HepG2 (cell line): Measurements from ENCODE around the gene PDZRN4. TPM values are rescaled to one million over a fixed set of nuclear protein-coding genes. Genes with fewer than 3 reads are reported as not detected.

Source experiments
- ATAC-seq: fragments of 200-7000 bp; cut with Tn5 transposase; 3 replicates; pipeline ENCODE4 v1.9.1; 2020; ENCODE audit warnings: mild to moderate bottlenecking, moderate library complexity
- BruUV-seq: library from RNA; stranded (reverse); fragments of 400-500 nt; replicated peaks from 2 replicates; lab custom pipeline; 2021; lab: Mats Ljungman, UMichigan
- CTCF ChIA-PET: fragments of 300-600 bp; formaldehyde crosslinking; extraction: SDS; loops from one replicate; lab custom pipeline; 2021; ENCODE audit warnings: low total read pairs, inconsistent platforms, low intra/inter-chr PET ratio; lab: Yijun Ruan, JAX
- POLR2A ChIA-PET: fragments of 350-600 bp; sonication (Branson Sonifier 250); formaldehyde crosslinking; loops from one replicate; lab custom pipeline; 2020; ENCODE audit warnings: antibody characterized with exemption, inconsistent platforms; lab: Yijun Ruan, JAX
- DNase-seq: peaks from one replicate; pipeline ENCODE4 v3.0.0-alpha.2; 2015; ENCODE audit warnings: low spot score
- FAIRE-seq: peaks from 3 replicates; lab custom pipeline; 2011; peaks lifted over from hg19 to GRCh38; lab: Jason Lieb, UNC
- H2AFZ ChIP-seq: one replicate; pipeline ENCODE4 v1.6.1; 2011; ENCODE audit warnings: low read length, inconsistent platforms
- H3K27ac ChIP-seq: fragments of 300-600 bp; 3 replicates; pipeline ENCODE4 v1.8.0; 2011; ENCODE audit warnings: mixed run types, mild to moderate bottlenecking, mixed read lengths, low read length, inconsistent platforms; ENCODE audit not compliant: insufficient read depth; ENCODE audit errors: extremely low read length
- H3K27me3 ChIP-seq, 2 experiments: fragments of 200-600 bp in 1 of 2; 2 replicates in 1 of 2; 3 replicates in 1 of 2; pipeline versions ENCODE4 v1.6.0 to v1.8.0; 2011; ENCODE audit warnings: low read length in 2 of 2, mild to moderate bottlenecking in 2 of 2, moderate library complexity in 2 of 2, inconsistent platforms in 1 of 2; ENCODE audit not compliant: insufficient read depth in 2 of 2, control insufficient read depth in 1 of 2
- H3K36me3 ChIP-seq, 2 experiments: fragments of 200-600 bp in 1 of 2; replicated peaks in 1 of 2; 2 replicates in 1 of 2; 3 replicates in 1 of 2; pipeline versions ENCODE4 v1.5.1 to v1.8.0; 2011; ENCODE audit warnings: low read length in 2 of 2, inconsistent platforms in 1 of 2; ENCODE audit not compliant: insufficient read depth in 2 of 2, control insufficient read depth in 1 of 2
- H3K4me1 ChIP-seq: 2 replicates; pipeline ENCODE4 v1.5.1; 2012; ENCODE audit warnings: low read length, inconsistent platforms; ENCODE audit not compliant: insufficient read depth
- H3K4me2 ChIP-seq: 2 replicates; pipeline ENCODE4 v1.6.0; 2011; ENCODE audit warnings: low read depth, low read length, inconsistent platforms
- H3K4me3 ChIP-seq, 3 experiments: fragments of 200-600 bp in 1 of 3; sonication (generic), shearing (Covaris generic) in 1 of 3; replicated peaks in 1 of 3; 2 replicates each; pipeline ENCODE4 v1.5.1; 2011 to 2016; ENCODE audit warnings: low read length in 3 of 3, inconsistent platforms in 2 of 3, low read depth in 2 of 3, mild to moderate bottlenecking in 2 of 3, control low read depth in 1 of 3, mixed read lengths in 1 of 3; ENCODE audit not compliant: insufficient read depth in 1 of 3
- H3K79me2 ChIP-seq: one replicate; pipeline ENCODE4 v1.6.1; 2011; ENCODE audit warnings: low read length, inconsistent platforms; ENCODE audit not compliant: insufficient read depth
- H3K9ac ChIP-seq: 2 replicates; pipeline ENCODE4 v1.6.0; 2011; ENCODE audit warnings: mild to moderate bottlenecking, low read depth, low read length, inconsistent platforms; ENCODE audit not compliant: insufficient read depth
- H3K9me3 ChIP-seq: 2 replicates; pipeline ENCODE4 v1.5.1; 2012; ENCODE audit warnings: mild to moderate bottlenecking, low read length
- H4K20me1 ChIP-seq: 2 replicates; pipeline ENCODE4 v1.6.0; 2011; ENCODE audit warnings: inconsistent platforms, mild to moderate bottlenecking, low read length, moderate library complexity; ENCODE audit not compliant: insufficient read depth
- FOXC1 ChIP-seq: sonication (generic); formaldehyde crosslinking; IDR thresholded peaks from 2 replicates; pipeline ENCODE4 v1.8.0; 2022; ENCODE audit warnings: mild to moderate bottlenecking, missing genetic modification reagents, borderline replicate concordance
- MXD1 ChIP-seq: sonication (generic); formaldehyde crosslinking; IDR thresholded peaks from 2 replicates; pipeline ENCODE4 v1.4.0; 2020; ENCODE audit warnings: mild to moderate bottlenecking, missing genetic modification reagents
- NCOA2 ChIP-seq: sonication (generic); formaldehyde crosslinking; IDR thresholded peaks from 2 replicates; pipeline ENCODE4 v1.8.0; 2022; ENCODE audit warnings: inconsistent platforms
- NFIB ChIP-seq: sonication (generic); formaldehyde crosslinking; IDR thresholded peaks from 2 replicates; pipeline ENCODE4 v1.9.0; 2021; ENCODE audit warnings: missing genetic modification reagents, mild to moderate bottlenecking, borderline replicate concordance
- POLR2AphosphoS2 ChIP-seq: IDR thresholded peaks from 2 replicates; pipeline ENCODE4 v1.6.1; 2011; ENCODE audit warnings: low read depth, low read length, improper control_type of control experiment
- RAD51 ChIP-seq: fragments of 450-650 bp; IDR thresholded peaks from 2 replicates; pipeline ENCODE4 v1.6.1; 2016; ENCODE audit warnings: borderline replicate concordance
- RNF2 ChIP-seq: fragments of 450-650 bp; conservative IDR thresholded peaks from 2 replicates; pipeline ENCODE4 v1.6.1; 2016; ENCODE audit warnings: low read depth
- TCF7L2 ChIP-seq: IDR thresholded peaks from 2 replicates; pipeline ENCODE4 v1.6.1; 2011; ENCODE audit warnings: mild to moderate bottlenecking, low read depth, low read length, moderate library complexity
- ZNF12 ChIP-seq: sonication (generic); formaldehyde crosslinking; IDR thresholded peaks from 2 replicates; pipeline ENCODE4 v1.5.0; 2020; ENCODE audit warnings: missing genetic modification reagents
- ZNF574 ChIP-seq: sonication (generic); formaldehyde crosslinking; IDR thresholded peaks from 2 replicates; pipeline ENCODE4 v1.4.0; 2020; ENCODE audit warnings: missing genetic modification reagents
- ZNF747 ChIP-seq: sonication (generic); formaldehyde crosslinking; IDR thresholded peaks from 2 replicates; pipeline ENCODE4 v1.8.1; 2023; ENCODE audit warnings: missing genetic modification reagents, mild to moderate bottlenecking, borderline replicate concordance
- ZNF878 ChIP-seq: sonication (generic); formaldehyde crosslinking; IDR thresholded peaks from 2 replicates; pipeline ENCODE4 v1.8.1; 2023; ENCODE audit warnings: mild to moderate bottlenecking, missing genetic modification reagents, moderate library complexity
- WGBS: methylation state at CpG from one replicate; pipeline ENCODE4 v1.1.6; 2017; ENCODE audit warnings: low lambda C conversion rate; 5-methylcytosine and 5-hydroxymethylcytosine counted together
- in situ Hi-C: cut with HindIII; loops from 2 replicates; pipeline ENCODE4 v1.10.0; 2017; ENCODE audit warnings: low pct_unique_long_range_greater_than_20kb; ENCODE audit not compliant: extremely low pct_ligation_motif_present
- intact Hi-C: fragments of 100-400 bp; cut with micrococcal nuclease; formaldehyde crosslinking; loops from one replicate; pipeline ENCODE4 v1.10.0; 2022; ENCODE audit not compliant: unreplicated experiment
- polyA plus RNA-seq, 8 experiments: library from polyadenylated mRNA; depleted of rRNA in 3 of 8; stranded (reverse) in 7 of 8; unstranded in 1 of 8; fragments of >200 nt; fragmentation: Illumina TruSeq in 4 of 8; extraction: Trizol in 4 of 8; gene quantifications; 2 replicates each; pipeline versions ENCODE4 v1.2.1 to v1.2.3, GENCODE V29; 2011 to 2016; ENCODE audit warnings: low read depth in 4 of 8, missing spikeins in 1 of 8, mixed read lengths in 1 of 8; ENCODE audit not compliant: insufficient read depth in 1 of 8
- total RNA-seq, 5 experiments: library from RNA; depleted of rRNA; stranded (reverse); fragments of >200 nt; fragmentation: Illumina TruSeq; extraction: Trizol; gene quantifications; 2 replicates each; pipeline ENCODE4 v1.2.3, GENCODE V29; 2016; ENCODE audit warnings: low read depth in 1 of 5
- TF ChIP-seq, protein P1 (sequence below): sonication (generic); formaldehyde crosslinking; IDR thresholded peaks from 2 replicates; pipeline ENCODE4 v1.4.0; 2020; ENCODE audit warnings: missing genetic modification reagents
- TF ChIP-seq, protein P2 (sequence below): sonication (generic); formaldehyde crosslinking; IDR thresholded peaks from 2 replicates; pipeline ENCODE4 v1.5.1; 2020; ENCODE audit warnings: mild to moderate bottlenecking, missing genetic modification reagents
- TF ChIP-seq, protein P3 (sequence below): sonication (generic); formaldehyde crosslinking; IDR thresholded peaks from 2 replicates; pipeline ENCODE4 v1.5.0; 2020; ENCODE audit warnings: missing genetic modification reagents

PDZRN4 gene
- total and polyA plus RNA-seq, 2 of the 13 experiments (the other 11 are each of a cell fraction or from before 2014, with no cell fraction given) = not detected

DNA sequence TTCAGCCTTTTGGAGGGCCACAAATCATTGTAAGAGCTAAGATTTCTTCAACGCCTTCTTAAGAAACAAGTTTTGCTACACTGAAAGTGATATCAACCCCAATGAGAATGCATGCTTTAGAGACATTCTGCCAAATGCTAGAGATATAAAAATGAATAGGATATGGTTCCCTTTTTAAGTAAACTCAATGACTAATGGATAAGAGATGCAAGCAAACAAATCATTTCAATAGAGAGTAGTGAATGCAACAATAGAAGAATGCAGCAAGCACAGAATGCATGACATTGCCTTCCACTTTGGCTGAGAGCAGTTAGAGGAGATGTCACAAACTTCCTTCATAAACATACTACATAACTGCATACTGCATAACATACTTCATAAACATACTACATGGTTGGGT, 116.4 kb downstream of the PDZRN4 start:
- CTCF ChIA-PET = no interaction called here
- TF ChIP-seq RAD51 (no peak), RNF2 (no peak), TCF7L2 (no peak), FOXC1 (CRISPR knock-in tag) (no peak), ZNF878 (CRISPR knock-in tag) (no peak), ZNF574 (CRISPR knock-in tag) (no peak), MXD1 (no peak), NFIB (CRISPR knock-in tag) (no peak), NCOA2 (no peak), POLR2AphosphoS2 (no peak), ZNF12 (CRISPR knock-in tag) (no peak), ZNF747 (CRISPR knock-in tag) (no peak)
- TF ChIP-seq, protein P1, sequence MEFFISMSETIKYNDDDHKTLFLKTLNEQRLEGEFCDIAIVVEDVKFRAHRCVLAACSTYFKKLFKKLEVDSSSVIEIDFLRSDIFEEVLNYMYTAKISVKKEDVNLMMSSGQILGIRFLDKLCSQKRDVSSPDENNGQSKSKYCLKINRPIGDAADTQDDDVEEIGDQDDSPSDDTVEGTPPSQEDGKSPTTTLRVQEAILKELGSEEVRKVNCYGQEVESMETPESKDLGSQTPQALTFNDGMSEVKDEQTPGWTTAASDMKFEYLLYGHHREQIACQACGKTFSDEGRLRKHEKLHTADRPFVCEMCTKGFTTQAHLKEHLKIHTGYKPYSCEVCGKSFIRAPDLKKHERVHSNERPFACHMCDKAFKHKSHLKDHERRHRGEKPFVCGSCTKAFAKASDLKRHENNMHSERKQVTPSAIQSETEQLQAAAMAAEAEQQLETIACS (CRISPR knock-in tag) = no peak
- TF ChIP-seq, protein P2, sequence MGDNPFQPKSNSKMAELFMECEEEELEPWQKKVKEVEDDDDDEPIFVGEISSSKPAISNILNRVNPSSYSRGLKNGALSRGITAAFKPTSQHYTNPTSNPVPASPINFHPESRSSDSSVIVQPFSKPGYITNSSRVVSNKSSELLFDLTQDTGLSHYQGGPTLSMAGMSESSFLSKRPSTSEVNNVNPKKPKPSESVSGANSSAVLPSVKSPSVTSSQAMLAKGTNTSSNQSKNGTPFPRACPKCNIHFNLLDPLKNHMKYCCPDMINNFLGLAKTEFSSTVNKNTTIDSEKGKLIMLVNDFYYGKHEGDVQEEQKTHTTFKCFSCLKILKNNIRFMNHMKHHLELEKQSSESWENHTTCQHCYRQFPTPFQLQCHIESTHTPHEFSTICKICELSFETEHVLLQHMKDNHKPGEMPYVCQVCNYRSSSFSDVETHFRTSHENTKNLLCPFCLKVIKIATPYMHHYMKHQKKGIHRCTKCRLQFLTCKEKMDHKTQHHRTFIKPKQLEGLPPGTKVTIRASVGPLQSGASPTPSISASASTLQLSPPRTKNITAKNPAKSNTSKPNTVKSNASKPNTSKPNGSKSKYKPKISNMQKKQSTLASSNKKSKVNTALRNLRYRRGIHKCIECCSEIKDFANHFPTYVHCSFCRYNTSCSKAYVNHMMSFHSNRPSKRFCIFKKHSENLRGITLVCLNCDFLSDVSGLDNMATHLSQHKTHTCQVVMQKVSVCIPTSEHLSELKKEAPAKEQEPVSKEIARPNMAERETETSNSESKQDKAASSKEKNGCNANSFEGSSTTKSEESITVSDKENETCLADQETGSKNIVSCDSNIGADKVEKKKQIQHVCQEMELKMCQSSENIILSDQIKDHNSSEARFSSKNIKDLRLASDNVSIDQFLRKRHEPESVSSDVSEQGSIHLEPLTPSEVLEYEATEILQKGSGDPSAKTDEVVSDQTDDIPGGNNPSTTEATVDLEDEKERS = no peak
- TF ChIP-seq, protein P3, sequence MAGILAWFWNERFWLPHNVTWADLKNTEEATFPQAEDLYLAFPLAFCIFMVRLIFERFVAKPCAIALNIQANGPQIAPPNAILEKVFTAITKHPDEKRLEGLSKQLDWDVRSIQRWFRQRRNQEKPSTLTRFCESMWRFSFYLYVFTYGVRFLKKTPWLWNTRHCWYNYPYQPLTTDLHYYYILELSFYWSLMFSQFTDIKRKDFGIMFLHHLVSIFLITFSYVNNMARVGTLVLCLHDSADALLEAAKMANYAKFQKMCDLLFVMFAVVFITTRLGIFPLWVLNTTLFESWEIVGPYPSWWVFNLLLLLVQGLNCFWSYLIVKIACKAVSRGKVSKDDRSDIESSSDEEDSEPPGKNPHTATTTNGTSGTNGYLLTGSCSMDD (CRISPR knock-in tag) = no peak

More for the DNA sequence above, 116.4 kb downstream of the PDZRN4 start:
- in situ Hi-C loops = no loop called here
- Histone ChIP-seq H3K4me2 (no peak overlapping the region), H3K27me3 (no peaks in the 10 kb centered on the region), H3K9me3 (no peaks in the 10 kb centered on the region), H3K36me3 (no peaks in the 10 kb centered on the region), H3K4me3 (no peak overlapping the region), H3K9ac (no peak overlapping the region), H4K20me1 (no peaks in the 10 kb centered on the region), H3K4me1 (peaks cover 9% of the 10 kb centered on the region; the same call in 1 of the 2 replicates), H2AFZ (no peak overlapping the region), H3K27ac (no peak overlapping the region), H3K79me2 (no peaks in the 10 kb centered on the region)
- DNase-seq (no peak), FAIRE-seq (no peak), ATAC-seq (no peak)
- WGBS = 3% methylated on average over 1 of the region's 1 CpG
- no TSS peak for BruUV-seq
- intact Hi-C loops = no loop called here
- POLR2A ChIA-PET = no interaction called here
